ENCODE measurements around the gene PLB1.

The PLB1 gene

GRCh38 chr2:28507796-28508764 is 12.2 kb downstream of the PLB1 start:
- Histone ChIP-seq H3K27me3 (no peaks in the 10 kb centered on the region), H3K9me3 (no peaks in the 10 kb centered on the region), H3K4me1 (no peaks in the 10 kb centered on the region), H3K36me3 (no peaks in the 10 kb centered on the region), H3K27ac (no peak overlapping the region), H3K4me3 (no peak overlapping the region)
- intact Hi-C loops (cut with DNase I; ENCODE audit: low total_unique reads), result no loop called here
- TF ChIP-seq CTCF (IDR thresholded peaks at IDR 0.05), result no peak
- DNase-seq, result no peak

- DNase-seq, result no peak
- Histone ChIP-seq H3K27ac (no peak overlapping the region), H3K36me3 (no peaks in the 10 kb centered on the region), H3K4me3 (no peak overlapping the region), H3K4me1 (no peaks in the 10 kb centered on the region), H3K27me3 (no peaks in the 10 kb centered on the region), H3K9me3 (no peaks in the 10 kb centered on the region)
- TF ChIP-seq CTCF (IDR thresholded peaks at IDR 0.05), result no peak
- intact Hi-C loops (cut with DNase I; ENCODE audit: low total_unique reads), result no loop called here
Measured at GRCh38 chr2:28509361-28509760, 13.5 kb downstream of the PLB1 start.

GRCh38 chr2:28510184-28510583 is 14.3 kb downstream of the PLB1 start:
- Histone ChIP-seq H3K9me3 (no peaks in the 10 kb centered on the region), H3K4me3 (no peak overlapping the region), H3K4me1 (peaks cover 0 to 1% (median 0%) of the 10 kb centered on the region in 4 donors), H3K27me3 (no peaks in the 10 kb centered on the region), H3K27ac (no peak overlapping the region), H3K36me3 (no peaks in the 10 kb centered on the region)
- no peak for DNase-seq
- intact Hi-C loops (cut with DNase I; ENCODE audit: low total_unique reads), result no loop called here
- TF ChIP-seq CTCF (IDR thresholded peaks at IDR 0.05), result no peak

- Histone ChIP-seq H3K27ac (no peak overlapping the region), H3K4me3 (no peak overlapping the region), H3K27me3 (no peaks in the 10 kb centered on the region), H3K4me1 (peaks cover 0 to 4% (median 0%) of the 10 kb centered on the region in 4 donors), H3K9me3 (no peaks in the 10 kb centered on the region), H3K36me3 (no peaks in the 10 kb centered on the region)
- intact Hi-C loops (cut with DNase I; ENCODE audit: low total_unique reads), result no loop called here
- DNase-seq, result no peak
- TF ChIP-seq CTCF (IDR thresholded peaks at IDR 0.05), result no peak
Measured at GRCh38 chr2:28511871-28512606, 16.2 kb downstream of the PLB1 start.

GRCh38 chr2:28512607-28512965 is 16.7 kb downstream of the PLB1 start:
- no peak overlapping the region for H3K4me3 ChIP-seq
- intact Hi-C loops (cut with DNase I; ENCODE audit: low total_unique reads), result no loop called here
- no peak overlapping the region for H3K27ac ChIP-seq
- no peaks in the 10 kb centered on the region for H3K36me3 ChIP-seq
- H3K4me1 ChIP-seq, result peaks cover 0 to 4% (median 0%) of the 10 kb centered on the region in 4 donors
- H3K9me3 ChIP-seq, result no peaks in the 10 kb centered on the region
- H3K27me3 ChIP-seq, result no peaks in the 10 kb centered on the region
- TF ChIP-seq CTCF (IDR thresholded peaks at IDR 0.05), result no peak
- DNase-seq, result no peak

Data from tibial artery (tissue), 4 donors.